HG02973 (cell line): Measurements from ENCODE around the gene PLXNB1.
"Not testable (repeated sequence)": the region's sequence is repeated elsewhere in the genome, so short reads cannot be mapped to it uniquely, and the experiment has no call there.

Source experiments
- ATAC-seq: cut with Tn5 transposase; IDR thresholded peaks from one replicate; pipeline ENCODE4 v1.9.1; 2021; ENCODE audit warnings: moderate library complexity; ENCODE audit not compliant: unreplicated experiment

The PLXNB1 gene

GRCh38 chr3:48429960-48430707 is at the start of gene PLXNB1:
Gene PLXNB1, minus strand, starts transcription at chr3:48430086. Its CDS starts 5,475 bp downstream, at chr3:48424611.
- no peak for ATAC-seq

GRCh38 chr3:48478626-48479555 is 49.0 kb upstream of the PLXNB1 start:
- no peak for ATAC-seq

GRCh38 chr3:48477959-48478520 is 48.2 kb upstream of the PLXNB1 start:
- no peak for ATAC-seq

- no peak for ATAC-seq
These were observed 46.7 kb upstream of the PLXNB1 start for GRCh38 chr3:48476426-48477053.

GRCh38 chr3:48475188-48475587 is 45.3 kb upstream of the PLXNB1 start:
- no peak for ATAC-seq

- ATAC-seq = no peak
These were observed 44.7 kb upstream of the PLXNB1 start for GRCh38 chr3:48474619-48475018.

- not testable (repeated sequence) for ATAC-seq
These were observed 44.1 kb upstream of the PLXNB1 start for GRCh38 chr3:48474031-48474430.

- ATAC-seq = no peak
These were observed 43.7 kb upstream of the PLXNB1 start for GRCh38 chr3:48473617-48473952.

GRCh38 chr3:48472923-48473616 is 43.2 kb upstream of the PLXNB1 start:
- peak; percentile 73 for ATAC-seq

GRCh38 chr3:48472673-48472922 is 42.7 kb upstream of the PLXNB1 start:
- ATAC-seq = no peak

- ATAC-seq = no peak
These were observed 40.4 kb upstream of the PLXNB1 start for GRCh38 chr3:48470286-48470685.

- ATAC-seq = no peak
These were observed 39.4 kb upstream of the PLXNB1 start for GRCh38 chr3:48469046-48469915.

- ATAC-seq = no peak
These were observed 38.4 kb upstream of the PLXNB1 start for GRCh38 chr3:48468329-48468731.

- no peak for ATAC-seq
These were observed 37.8 kb upstream of the PLXNB1 start for GRCh38 chr3:48467473-48468267.

- no peak for ATAC-seq
These were observed 37.2 kb upstream of the PLXNB1 start for GRCh38 chr3:48467110-48467454.

GRCh38 chr3:48466386-48467109 is 36.7 kb upstream of the PLXNB1 start:
- no peak for ATAC-seq

GRCh38 chr3:48465531-48466378 is 35.9 kb upstream of the PLXNB1 start:
- ATAC-seq = peak; percentile 67

GRCh38 chr3:48465237-48465530 is 35.3 kb upstream of the PLXNB1 start:
- ATAC-seq = no peak
